ENCODE data around the gene NEDD9.

Gene NEDD9

GRCh38 chr6:11232770-11233626, 530 bp upstream of the NEDD9 start:
- Histone ChIP-seq H3K27me3 (peaks cover 0 to 8% (median 0%) of the 10 kb centered on the region in 11 experiments; a peak in 1 of 22 replicates), H3K36me3 (peaks cover 0 to 8% (median 0%) of the 10 kb centered on the region in 11 experiments; a peak in 3 of 22 replicates), H4K20me1 (peaks cover 0 to 46% (median 0%) of the 10 kb centered on the region in 11 experiments; a peak in 5 of 22 replicates), H3K4me2 (peak overlapping the region; percentile 78 to 94 (median 86)), H3K4me3 (peak overlapping the region; percentile 56 to 70 (median 62)), H3K27ac (peak overlapping the region; percentile 53 to 87 (median 76); a peak in 21 of 22 replicates), H3K9ac (peak overlapping the region; percentile 74 to 86 (median 78)), H3K4me1 (peaks cover 14 to 50% (median 16%) of the 10 kb centered on the region in 10 experiments), H3K9me3 (replicated peaks in 1 of 11) (no peaks in the 10 kb centered on the region)
- no peak for TF ChIP-seq Cebpa-rat (IDR thresholded peaks at IDR 0.05)

DNA sequence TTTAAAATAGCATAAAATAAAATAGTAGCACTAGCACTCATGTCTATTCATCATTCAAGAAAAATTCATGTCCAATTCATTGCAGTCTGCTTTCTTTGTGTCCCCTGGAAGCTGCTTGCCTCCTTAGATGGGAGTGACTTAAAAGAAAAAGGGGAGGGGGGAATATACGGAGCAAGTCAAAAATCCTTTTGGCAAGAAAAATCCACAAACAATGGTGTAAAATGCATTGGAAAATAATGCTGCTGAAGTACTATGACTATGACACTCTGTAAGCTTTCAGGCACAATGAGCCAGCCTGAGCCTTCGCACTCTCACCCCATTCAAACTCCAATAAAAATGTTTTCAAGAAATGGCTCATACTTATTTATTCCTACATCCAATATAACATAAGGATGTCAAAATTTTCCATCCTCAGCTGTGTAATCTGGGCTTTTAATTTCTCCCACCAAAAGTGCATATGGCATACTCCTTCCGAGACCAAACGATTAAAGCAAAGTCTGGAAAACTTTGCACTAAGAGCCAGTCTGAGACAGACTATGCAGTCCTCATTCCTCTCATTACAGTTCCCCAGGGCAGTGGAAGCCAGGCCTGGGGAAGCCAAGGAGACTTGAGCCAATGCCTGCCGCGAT, 790 bp downstream of the NEDD9 start:
- Histone ChIP-seq H3K27ac (peak overlapping the region in 2 of 11 experiments; percentile 79 to 87; a peak in 3 of 22 replicates), H3K36me3 (peaks cover 0 to 7% (median 0%) of the 10 kb centered on the region in 11 experiments; a peak in 2 of 22 replicates), H3K9ac (peak overlapping the region in 10 of 11 experiments; percentile 74 to 86 (median 80); a peak in 17 of 22 replicates), H4K20me1 (peaks cover 0 to 56% (median 0%) of the 10 kb centered on the region in 11 experiments; a peak in 5 of 22 replicates), H3K4me3 (peak overlapping the region; percentile 56 to 70 (median 62); a peak in 19 of 20 replicates), H3K27me3 (peaks cover 0 to 8% (median 0%) of the 10 kb centered on the region in 11 experiments; a peak in 1 of 22 replicates), H3K9me3 (replicated peaks in 1 of 11) (no peaks in the 10 kb centered on the region), H3K4me1 (peaks cover 14 to 50% (median 16%) of the 10 kb centered on the region in 10 experiments), H3K4me2 (peak overlapping the region; percentile 78 to 92 (median 85))
- no peak for TF ChIP-seq Cebpa-rat (IDR thresholded peaks at IDR 0.05)

DNA sequence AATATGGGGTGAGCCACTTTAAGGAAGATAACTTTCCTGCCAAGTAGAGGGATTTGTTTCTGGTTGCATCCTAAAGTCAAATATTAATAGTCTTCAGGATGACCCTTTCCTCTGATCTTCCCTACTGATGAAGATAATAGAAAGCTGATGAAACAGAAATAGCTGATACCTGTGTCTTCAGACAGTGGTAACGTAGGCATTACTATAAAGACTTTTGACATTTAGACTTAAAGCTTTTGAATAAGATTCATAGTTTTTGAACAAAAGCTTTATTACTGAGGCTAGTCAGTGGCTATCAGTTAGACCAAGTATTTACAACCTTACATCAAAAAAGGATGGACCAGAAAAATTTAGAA, 1.4 kb downstream of the NEDD9 start:
- peaks cover 0 to 10% (median 0%) of the 10 kb centered on the region in 11 experiments; a peak in 3 of 22 replicates for H3K36me3 ChIP-seq
- H4K20me1 ChIP-seq, result peaks cover 0 to 59% (median 0%) of the 10 kb centered on the region in 11 experiments; a peak in 5 of 22 replicates
- H3K9me3 ChIP-seq (replicated peaks in 1 of 11), result peaks cover 0 to 4% (median 0%) of the 10 kb centered on the region in 11 experiments; a peak in 1 of 22 replicates
- H3K4me3 ChIP-seq, result peak overlapping the region in 3 of 10 experiments; percentile 56 to 68 (median 59); a peak in 6 of 20 replicates
- peak overlapping the region in 2 of 11 experiments; percentile 77 to 78; a peak in 4 of 22 replicates for H3K9ac ChIP-seq
- peaks cover 14 to 50% (median 16%) of the 10 kb centered on the region in 10 experiments for H3K4me1 ChIP-seq
- H3K27me3 ChIP-seq, result peaks cover 0 to 8% (median 0%) of the 10 kb centered on the region in 11 experiments; a peak in 1 of 22 replicates
- H3K27ac ChIP-seq, result no peak overlapping the region
- no peak for TF ChIP-seq Cebpa-rat (IDR thresholded peaks at IDR 0.05)
- peak overlapping the region in 3 of 11 experiments; percentile 79 to 88 (median 83); a peak in 9 of 22 replicates for H3K4me2 ChIP-seq

- Histone ChIP-seq H3K36me3 (peaks cover 0 to 14% (median 0%) of the 10 kb centered on the region in 11 experiments; a peak in 3 of 22 replicates), H3K4me1 (peaks cover 14 to 50% (median 16%) of the 10 kb centered on the region in 10 experiments), H4K20me1 (peaks cover 0 to 63% (median 0%) of the 10 kb centered on the region in 11 experiments; a peak in 5 of 22 replicates), H3K4me3 (peak overlapping the region in 3 of 10 experiments; percentile 56 to 68 (median 59); a peak in 6 of 20 replicates), H3K27ac (no peak overlapping the region), H3K27me3 (peaks cover 0 to 8% (median 0%) of the 10 kb centered on the region in 11 experiments; a peak in 1 of 22 replicates), H3K9ac (peak overlapping the region in 2 of 11 experiments; percentile 77 to 78; a peak in 4 of 22 replicates), H3K4me2 (peak overlapping the region in 3 of 11 experiments; percentile 79 to 88 (median 83); a peak in 5 of 22 replicates), H3K9me3 (replicated peaks in 1 of 11) (peaks cover 0 to 10% (median 0%) of the 10 kb centered on the region in 11 experiments; a peak in 3 of 22 replicates)
- TF ChIP-seq Cebpa-rat (IDR thresholded peaks at IDR 0.05), result no peak
These were observed 2.0 kb downstream of the NEDD9 start for GRCh38 chr6:11230158-11231107.

DNA sequence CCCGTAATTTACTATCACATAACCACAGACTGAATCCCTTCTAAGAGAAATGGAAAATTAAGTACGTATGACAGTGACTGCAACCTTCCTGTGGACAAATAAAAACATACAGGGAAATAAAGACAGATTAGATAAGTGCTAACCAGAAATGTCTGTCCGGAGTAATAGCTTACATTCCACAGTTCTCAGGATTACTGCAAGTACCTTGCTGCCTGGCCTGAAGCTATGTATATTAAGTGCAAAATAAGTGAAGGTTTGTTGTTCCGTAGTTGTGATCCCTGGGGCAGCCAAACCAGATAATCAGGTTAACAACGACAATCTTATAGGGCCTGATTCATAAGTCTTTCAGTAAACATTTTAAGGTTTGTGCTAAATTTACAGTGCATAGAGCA, 2.8 kb downstream of the NEDD9 start:
- Histone ChIP-seq H3K9me3 (replicated peaks in 1 of 11) (peaks cover 0 to 15% (median 3%) of the 10 kb centered on the region in 11 experiments; a peak in 12 of 22 replicates), H3K27me3 (peaks cover 0 to 8% (median 0%) of the 10 kb centered on the region in 11 experiments; a peak in 1 of 22 replicates), H3K4me3 (peak overlapping the region in 2 of 10 experiments; percentile 56 to 59; a peak in 3 of 20 replicates), H4K20me1 (peaks cover 0 to 69% (median 0%) of the 10 kb centered on the region in 11 experiments; a peak in 5 of 22 replicates), H3K9ac (no peak overlapping the region), H3K4me2 (peak overlapping the region in 2 of 11 experiments; percentile 79 to 83; a peak in 3 of 22 replicates), H3K36me3 (peaks cover 0 to 18% (median 0%) of the 10 kb centered on the region in 11 experiments; a peak in 4 of 22 replicates), H3K4me1 (peaks cover 20 to 55% (median 23%) of the 10 kb centered on the region in 10 experiments), H3K27ac (no peak overlapping the region)
- no peak for TF ChIP-seq Cebpa-rat (IDR thresholded peaks at IDR 0.05)

DNA sequence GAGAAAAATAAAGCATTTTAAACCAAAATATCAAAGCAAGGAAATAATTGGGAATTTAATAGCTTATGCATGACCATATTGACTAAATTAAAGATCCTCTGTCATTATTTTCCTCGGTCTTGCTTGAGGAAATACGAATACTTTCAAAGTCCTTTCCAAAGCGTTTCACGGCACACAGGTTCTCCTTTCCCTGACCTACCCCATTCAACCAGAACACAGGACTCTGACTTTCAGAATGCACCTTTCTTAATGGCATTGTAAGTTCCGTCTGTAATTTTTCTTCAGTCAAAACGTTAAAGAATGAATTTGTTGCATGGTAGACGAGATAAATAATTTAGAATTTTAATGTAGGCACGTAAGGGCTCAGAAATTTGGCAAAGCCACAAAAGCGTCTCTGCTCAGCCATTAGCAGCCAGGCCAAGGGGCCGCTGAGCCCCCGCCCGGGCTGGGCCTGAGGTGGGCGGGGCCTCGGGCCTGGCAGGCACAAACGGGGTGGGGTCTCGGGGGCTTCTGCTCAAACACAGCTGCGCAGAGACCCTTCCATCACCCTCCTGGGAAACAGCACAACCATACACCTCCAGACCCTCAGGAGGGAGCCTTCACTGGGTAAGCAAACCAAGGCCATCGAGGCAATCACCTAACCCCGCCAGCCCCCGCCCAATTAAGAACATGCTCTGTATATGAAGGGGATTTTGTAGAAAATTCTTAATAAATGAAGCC, 3.4 kb downstream of the NEDD9 start:
- Histone ChIP-seq H3K4me3 (no peak overlapping the region), H3K27ac (no peak overlapping the region), H3K36me3 (peaks cover 0 to 24% (median 0%) of the 10 kb centered on the region in 11 experiments; a peak in 5 of 22 replicates), H3K9ac (no peak overlapping the region), H3K4me1 (peaks cover 25 to 55% (median 29%) of the 10 kb centered on the region in 10 experiments), H4K20me1 (peaks cover 0 to 75% (median 0%) of the 10 kb centered on the region in 11 experiments; a peak in 5 of 22 replicates), H3K27me3 (peaks cover 0 to 8% (median 0%) of the 10 kb centered on the region in 11 experiments; a peak in 1 of 22 replicates), H3K9me3 (replicated peaks in 1 of 11) (peaks cover 3 to 20% (median 9%) of the 10 kb centered on the region in 11 experiments; a peak in 14 of 22 replicates), H3K4me2 (peak overlapping the region in 2 of 11 experiments; percentile 79 to 83; a peak in 3 of 22 replicates)
- no peak for TF ChIP-seq Cebpa-rat (IDR thresholded peaks at IDR 0.05)

DNA sequence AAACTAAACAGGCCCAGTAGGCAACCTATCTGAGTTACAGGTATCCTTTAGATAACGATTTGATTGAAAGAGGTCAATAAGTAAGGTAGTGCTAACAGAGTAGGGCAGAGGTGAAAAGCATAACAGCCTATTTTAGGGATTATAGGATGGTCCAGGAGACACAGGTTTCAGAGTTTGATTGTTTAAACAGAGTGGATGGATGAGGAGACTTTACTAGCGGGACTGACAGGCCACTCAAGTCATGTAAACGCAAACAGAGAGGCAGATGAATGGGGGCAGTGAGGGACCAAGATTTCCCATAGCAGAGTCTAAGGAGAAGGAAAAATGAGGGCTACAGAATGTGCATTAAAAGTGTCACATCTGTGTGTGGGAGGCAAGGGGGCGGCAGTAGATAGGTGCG, 4.8 kb downstream of the NEDD9 start:
- no peak for TF ChIP-seq Cebpa-rat (IDR thresholded peaks at IDR 0.05)
- no peak overlapping the region for H3K27ac ChIP-seq
- H3K4me1 ChIP-seq, result peaks cover 17 to 59% (median 20%) of the 10 kb centered on the region in 10 experiments
- H3K27me3 ChIP-seq, result peaks cover 0 to 8% (median 0%) of the 10 kb centered on the region in 11 experiments; a peak in 1 of 22 replicates
- no peak overlapping the region for H3K4me2 ChIP-seq
- no peak overlapping the region for H3K9ac ChIP-seq
- H3K4me3 ChIP-seq, result no peak overlapping the region
- peaks cover 5 to 25% (median 12%) of the 10 kb centered on the region in 11 experiments; a peak in 14 of 22 replicates for H3K9me3 ChIP-seq (replicated peaks in 1 of 11)
- peaks cover 0 to 86% (median 0%) of the 10 kb centered on the region in 11 experiments; a peak in 5 of 22 replicates for H4K20me1 ChIP-seq
- H3K36me3 ChIP-seq, result peaks cover 0 to 36% (median 0%) of the 10 kb centered on the region in 11 experiments; a peak in 5 of 22 replicates
